Esophagus muscularis mucosa (tissue), 3 donors: ENCODE measurements around the gene CCDC92.

ENCODE experiments used
- CTCF ChIP-seq, 3 experiments: fragments of 200-600 bp in 2 of 3; fragments of 450-650 bp in 1 of 3; sonication (generic) in 2 of 3; IDR thresholded peaks; one replicate each; pipeline ENCODE4 v1.5.1; 2017 to 2019; ENCODE audit warnings: antibody characterized with exemption in 3 of 3, mild to moderate bottlenecking in 2 of 3, moderate library complexity in 1 of 3
- POLR2A ChIP-seq: fragments of 450-650 bp; IDR thresholded peaks from one replicate; pipeline ENCODE4 v1.6.1; 2017; ENCODE audit warnings: antibody characterized with exemption, moderate library complexity, mild to moderate bottlenecking, low read depth
- POLR2AphosphoS5 ChIP-seq, 2 donors: sonication (generic); formaldehyde crosslinking; IDR thresholded peaks; one replicate each; pipeline ENCODE4 v1.6.1; 2017; ENCODE audit warnings: antibody characterized with exemption in 2 of 2

- TF ChIP-seq CTCF (IDR thresholded peaks at IDR 0.05) (no peak), POLR2A (no peak), POLR2AphosphoS5 (IDR thresholded peaks at IDR 0.05) (no peak)
Observed at GRCh38 chr12:124022161-124022560, 49.5 kb upstream of the CCDC92 start.
